ENCODE measurements around the gene GRIP2.

The GRIP2 gene

DNA sequence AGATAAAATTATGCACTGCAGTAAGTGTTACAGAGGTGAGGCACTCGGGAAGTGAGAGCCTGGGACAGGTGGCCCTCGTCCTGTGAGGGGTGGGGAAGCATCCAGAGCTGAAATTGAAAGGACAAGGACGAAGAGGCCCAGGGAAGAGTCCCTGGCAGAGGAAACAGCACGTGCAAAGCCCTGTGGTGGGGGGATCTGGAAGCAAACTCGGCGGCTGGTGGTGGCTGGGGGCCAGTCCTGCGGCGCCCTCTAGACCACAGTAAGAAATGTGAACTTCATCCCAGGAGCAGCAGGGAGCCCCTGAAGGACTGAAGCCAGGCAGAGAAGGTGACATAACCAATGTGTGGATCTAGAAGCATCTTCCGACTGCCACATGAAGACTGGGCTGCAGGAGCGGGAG lies 42.8 kb downstream of the GRIP2 start:
- Histone ChIP-seq H3K36me3 (ENCODE audit: insufficient read depth, low read depth, low read length) (no peaks in the 10 kb centered on the region), H3K27me3 (ENCODE audit: insufficient read depth, low read length) (no peaks in the 10 kb centered on the region), H3K4me1 (ENCODE audit: insufficient read depth, low read length) (no peaks in the 10 kb centered on the region), H3K27ac (ENCODE audit: low read length) (no peak overlapping the region), H3K4me3 (ENCODE audit: low read length) (no peak overlapping the region), H3K9me3 (ENCODE audit: insufficient read depth, low read depth, low read length) (peaks cover 5% of the 10 kb centered on the region; the same call in 1 of the 2 replicates), H3K9ac (ENCODE audit: low read depth, low read length) (no peak overlapping the region)

DNA sequence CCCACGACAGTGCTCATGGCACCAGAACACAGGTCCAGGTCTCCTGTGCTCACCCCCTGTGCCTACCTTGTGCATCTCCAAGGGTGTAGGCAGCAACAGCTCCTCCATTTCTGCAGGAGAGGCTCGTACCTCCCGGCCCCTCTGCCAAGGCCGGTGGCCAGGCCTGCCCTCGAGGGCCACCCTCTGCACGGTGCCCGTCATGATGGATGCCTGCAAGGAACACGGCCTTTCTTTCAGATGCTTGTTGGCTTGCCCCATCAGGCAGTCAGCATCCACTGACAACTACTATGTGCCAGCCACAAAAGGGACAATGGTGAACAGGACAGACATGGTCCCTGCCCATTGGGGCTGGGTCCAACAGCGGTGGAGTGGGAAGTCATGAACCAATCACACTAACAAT lies 43.8 kb downstream of the GRIP2 start:
- no peak overlapping the region for H3K4me3 ChIP-seq (ENCODE audit: low read length)
- no peak overlapping the region for H3K27ac ChIP-seq (ENCODE audit: low read length)
- no peaks in the 10 kb centered on the region for H3K9me3 ChIP-seq (ENCODE audit: insufficient read depth, low read depth, low read length)
- no peaks in the 10 kb centered on the region for H3K27me3 ChIP-seq (ENCODE audit: insufficient read depth, low read length)
- no peaks in the 10 kb centered on the region for H3K4me1 ChIP-seq (ENCODE audit: insufficient read depth, low read length)
- H3K36me3 ChIP-seq (ENCODE audit: insufficient read depth, low read depth, low read length), result no peaks in the 10 kb centered on the region
- no peak overlapping the region for H3K9ac ChIP-seq (ENCODE audit: low read depth, low read length)

DNA sequence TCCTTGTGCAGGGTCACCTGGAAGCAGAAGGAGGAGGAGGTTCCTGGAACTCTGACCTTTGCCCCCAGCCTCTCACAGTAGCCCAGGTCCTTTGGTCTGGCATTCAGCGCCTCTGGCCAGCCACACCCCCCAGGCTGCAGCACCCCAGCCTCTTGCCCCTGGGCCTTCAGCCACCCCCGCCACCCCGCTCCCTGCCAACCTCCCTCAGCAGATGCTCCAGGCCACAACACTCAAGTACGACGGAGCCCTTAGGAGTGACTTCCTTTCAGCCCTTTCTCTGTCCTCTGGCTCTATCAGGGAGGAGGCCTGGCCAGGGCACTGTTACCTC lies 45.2 kb downstream of the GRIP2 start:
- Histone ChIP-seq H3K27me3 (ENCODE audit: insufficient read depth, low read length) (no peaks in the 10 kb centered on the region), H3K9ac (ENCODE audit: low read depth, low read length) (no peak overlapping the region), H3K27ac (ENCODE audit: low read length) (no peak overlapping the region), H3K4me1 (ENCODE audit: insufficient read depth, low read length) (no peaks in the 10 kb centered on the region), H3K36me3 (ENCODE audit: insufficient read depth, low read depth, low read length) (no peaks in the 10 kb centered on the region), H3K4me3 (ENCODE audit: low read length) (no peak overlapping the region), H3K9me3 (ENCODE audit: insufficient read depth, low read depth, low read length) (no peaks in the 10 kb centered on the region)

DNA sequence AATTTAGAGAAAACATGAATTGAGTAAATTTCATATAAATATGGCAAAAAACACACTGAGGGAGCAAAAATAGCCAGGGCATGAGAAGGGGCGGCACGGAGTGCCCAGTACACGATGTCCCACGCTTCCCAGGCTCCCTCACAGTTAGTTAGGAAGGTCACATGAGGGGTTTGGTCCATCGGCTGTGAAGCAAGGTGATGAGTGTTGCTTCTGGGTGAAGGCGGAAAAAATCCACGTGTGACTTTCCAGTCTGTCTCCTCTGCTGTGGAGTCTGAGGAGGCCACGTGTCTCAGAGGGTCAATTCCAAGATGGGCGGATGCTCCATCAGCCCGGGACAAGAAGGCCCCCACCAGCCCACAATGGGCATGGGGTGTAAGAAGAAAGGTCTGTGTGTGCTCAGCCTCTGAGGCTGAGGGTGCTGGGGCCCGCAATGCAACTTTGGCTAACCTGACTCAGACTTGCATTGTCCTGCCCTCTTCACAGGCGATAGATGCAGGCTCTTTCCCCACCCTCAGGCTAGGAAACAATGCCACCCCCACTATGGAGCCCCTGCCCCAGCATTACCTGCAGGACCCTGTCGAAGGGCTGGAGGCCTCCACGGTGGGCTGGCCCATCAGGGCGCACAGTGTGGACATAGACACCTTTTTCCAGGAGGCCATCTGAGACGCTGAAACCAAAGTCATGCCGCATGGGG lies 45.7 kb downstream of the GRIP2 start:
- no peak overlapping the region for H3K9ac ChIP-seq (ENCODE audit: low read depth, low read length)
- peaks cover 3% of the 10 kb centered on the region; the same call in 1 of the 2 replicates for H3K36me3 ChIP-seq (ENCODE audit: insufficient read depth, low read depth, low read length)
- no peak overlapping the region for H3K27ac ChIP-seq (ENCODE audit: low read length)
- no peaks in the 10 kb centered on the region for H3K27me3 ChIP-seq (ENCODE audit: insufficient read depth, low read length)
- H3K4me3 ChIP-seq (ENCODE audit: low read length), result no peak overlapping the region
- H3K9me3 ChIP-seq (ENCODE audit: insufficient read depth, low read depth, low read length), result no peaks in the 10 kb centered on the region
- no peaks in the 10 kb centered on the region for H3K4me1 ChIP-seq (ENCODE audit: insufficient read depth, low read length)

DNA sequence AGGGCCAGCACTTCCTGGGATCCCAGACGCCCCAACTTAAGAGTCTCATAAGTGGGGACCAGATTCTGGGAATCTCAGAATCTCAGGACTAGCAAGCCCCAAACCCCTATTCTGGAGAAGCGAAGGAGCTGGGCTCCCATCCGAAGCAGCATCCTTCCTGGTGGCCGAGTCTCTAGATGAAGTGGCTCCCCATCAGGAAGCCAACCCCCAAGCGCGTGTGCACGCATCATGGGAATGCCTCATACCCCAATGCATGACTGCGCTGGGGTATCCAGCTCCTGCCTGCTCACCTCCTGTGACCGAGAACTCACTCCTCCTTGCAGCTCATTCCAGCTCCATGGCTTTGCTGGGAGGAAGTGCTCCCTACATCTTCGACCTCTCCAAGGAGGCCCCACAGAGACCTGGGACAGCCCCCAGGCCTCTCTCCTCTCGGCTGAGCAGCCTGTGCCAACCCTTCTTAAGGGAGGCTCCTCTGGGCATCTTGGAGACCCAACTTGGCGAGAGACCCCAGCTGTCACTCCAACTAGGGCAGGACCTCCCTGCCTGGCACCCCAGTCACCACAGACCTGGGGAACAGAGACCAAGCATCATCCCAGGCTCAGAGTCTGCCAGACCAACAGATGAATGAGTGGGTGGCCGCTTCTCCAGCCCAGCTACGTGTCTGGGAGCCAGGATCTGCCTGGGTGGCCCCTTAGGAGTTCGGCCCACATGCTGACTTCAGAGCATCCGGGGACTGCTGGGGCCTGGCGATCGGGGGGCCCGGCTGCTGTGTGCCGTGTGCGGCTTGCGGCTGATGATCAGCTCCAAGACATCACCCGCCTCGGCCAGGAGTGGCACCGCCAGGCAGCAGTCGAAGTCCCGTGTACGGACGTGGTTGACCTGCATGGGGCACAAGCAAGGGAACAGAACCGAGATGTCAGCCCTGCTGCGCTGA lies 46.9 kb downstream of the GRIP2 start:
- Histone ChIP-seq H3K4me1 (ENCODE audit: insufficient read depth, low read length) (no peaks in the 10 kb centered on the region), H3K36me3 (ENCODE audit: insufficient read depth, low read depth, low read length) (peaks cover 6% of the 10 kb centered on the region; the same call in 1 of the 2 replicates), H3K4me3 (ENCODE audit: low read length) (no peak overlapping the region), H3K27me3 (ENCODE audit: insufficient read depth, low read length) (no peaks in the 10 kb centered on the region), H3K9me3 (ENCODE audit: insufficient read depth, low read depth, low read length) (no peaks in the 10 kb centered on the region), H3K9ac (ENCODE audit: low read depth, low read length) (no peak overlapping the region), H3K27ac (ENCODE audit: low read length) (no peak overlapping the region)

DNA sequence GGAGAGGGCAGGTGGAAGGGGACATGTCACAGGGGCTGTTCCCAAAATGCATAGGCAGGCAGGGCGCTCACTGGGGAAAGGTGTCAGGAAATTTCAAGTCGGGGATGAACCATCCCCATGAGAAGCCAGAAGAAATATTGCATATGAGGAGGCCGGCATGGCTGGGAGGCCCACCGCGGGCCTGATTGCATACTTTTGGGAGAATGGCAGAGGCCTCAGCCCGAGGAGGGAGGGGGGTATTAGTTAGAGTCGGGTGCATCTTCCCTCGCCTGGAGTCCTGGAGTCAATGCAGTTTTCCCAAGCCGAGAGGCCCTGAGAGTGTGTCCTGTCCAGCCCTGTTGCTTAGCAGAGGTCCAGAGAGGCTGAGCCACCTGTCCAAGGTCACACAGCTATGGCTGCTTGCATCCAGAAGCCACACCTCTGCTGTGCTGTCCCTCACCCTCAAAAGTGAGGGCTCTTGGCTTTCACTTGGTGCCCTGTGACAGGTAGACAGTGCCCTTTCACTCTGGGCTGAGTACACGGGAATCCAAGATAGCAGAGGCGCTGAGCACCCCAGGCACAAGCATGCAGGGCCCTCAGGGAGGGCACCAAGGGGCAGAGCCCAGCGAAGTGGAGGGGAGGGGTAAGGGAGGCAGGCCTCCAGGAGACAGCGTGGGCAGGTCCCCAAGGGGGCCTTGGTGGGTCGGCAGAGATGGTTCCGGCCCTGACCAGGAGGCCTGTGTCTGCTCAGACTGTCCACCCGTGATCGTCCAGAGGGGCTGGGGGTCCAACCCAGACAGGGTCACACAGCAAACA lies 48.5 kb downstream of the GRIP2 start:
- Histone ChIP-seq H3K27me3 (ENCODE audit: insufficient read depth, low read length) (no peaks in the 10 kb centered on the region), H3K9ac (ENCODE audit: low read depth, low read length) (no peak overlapping the region), H3K4me3 (ENCODE audit: low read length) (no peak overlapping the region), H3K36me3 (ENCODE audit: insufficient read depth, low read depth, low read length) (peaks cover 22% of the 10 kb centered on the region; the same call in 1 of the 2 replicates), H3K4me1 (ENCODE audit: insufficient read depth, low read length) (no peaks in the 10 kb centered on the region), H3K9me3 (ENCODE audit: insufficient read depth, low read depth, low read length) (no peaks in the 10 kb centered on the region), H3K27ac (ENCODE audit: low read length) (no peak overlapping the region)

DNA sequence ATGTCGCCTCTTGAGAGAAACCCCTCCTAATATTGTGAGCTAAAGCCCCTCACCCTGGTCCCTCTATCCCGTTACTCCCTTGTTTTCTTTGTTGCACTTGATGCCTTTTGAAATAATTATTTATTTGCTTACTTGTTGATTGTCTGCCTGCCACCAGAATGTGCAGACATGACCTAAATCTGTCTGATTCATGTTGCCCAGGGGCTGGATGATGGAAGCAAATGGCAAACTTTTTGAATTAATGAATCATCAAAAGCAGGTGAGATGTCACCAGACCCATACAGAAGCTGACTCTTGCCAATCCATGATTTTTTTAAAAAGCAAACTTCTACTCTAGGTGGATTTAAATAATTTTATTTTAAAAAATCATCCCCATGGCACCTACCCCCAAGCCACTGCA lies 49.3 kb downstream of the GRIP2 start:
- Histone ChIP-seq H3K9ac (ENCODE audit: low read depth, low read length) (no peak overlapping the region), H3K27ac (ENCODE audit: low read length) (no peak overlapping the region)

DNA sequence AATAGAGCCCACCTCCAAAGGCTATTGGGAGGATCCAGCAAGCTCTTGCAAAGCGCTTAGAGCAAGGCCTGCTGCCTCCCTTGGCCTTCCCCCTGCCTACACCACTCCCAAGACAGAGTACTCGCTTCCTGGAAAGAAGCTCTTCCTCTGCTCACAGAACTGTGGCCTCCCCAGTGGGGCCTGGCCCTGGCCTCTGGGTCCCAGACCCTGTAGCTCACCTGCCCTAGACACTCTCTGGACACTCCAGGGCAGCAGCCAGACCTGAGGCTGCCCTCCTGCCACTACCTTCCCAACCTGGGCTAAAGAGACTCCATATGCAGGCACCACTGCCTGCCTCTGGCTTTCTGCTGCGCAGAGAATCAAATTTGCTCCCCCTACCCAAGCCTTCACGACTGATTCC lies 49.9 kb downstream of the GRIP2 start:
- H3K9me3 ChIP-seq (ENCODE audit: insufficient read depth, low read depth, low read length), result no peaks in the 10 kb centered on the region
- no peak overlapping the region for H3K4me3 ChIP-seq (ENCODE audit: low read length)
- no peaks in the 10 kb centered on the region for H3K4me1 ChIP-seq (ENCODE audit: insufficient read depth, low read length)
- no peak overlapping the region for H3K9ac ChIP-seq (ENCODE audit: low read depth, low read length)
- no peaks in the 10 kb centered on the region for H3K27me3 ChIP-seq (ENCODE audit: insufficient read depth, low read length)
- peaks cover 35% of the 10 kb centered on the region for H3K36me3 ChIP-seq (ENCODE audit: insufficient read depth, low read depth, low read length)
- no peak overlapping the region for H3K27ac ChIP-seq (ENCODE audit: low read length)

More for the DNA sequence above, 49.3 kb downstream of the GRIP2 start:
- H3K4me3 ChIP-seq (ENCODE audit: low read length), result no peak overlapping the region
- H3K27me3 ChIP-seq (ENCODE audit: insufficient read depth, low read length), result no peaks in the 10 kb centered on the region
- H3K9me3 ChIP-seq (ENCODE audit: insufficient read depth, low read depth, low read length), result no peaks in the 10 kb centered on the region
- H3K36me3 ChIP-seq (ENCODE audit: insufficient read depth, low read depth, low read length), result peaks cover 29% of the 10 kb centered on the region
- no peaks in the 10 kb centered on the region for H3K4me1 ChIP-seq (ENCODE audit: insufficient read depth, low read length)

DNA sequence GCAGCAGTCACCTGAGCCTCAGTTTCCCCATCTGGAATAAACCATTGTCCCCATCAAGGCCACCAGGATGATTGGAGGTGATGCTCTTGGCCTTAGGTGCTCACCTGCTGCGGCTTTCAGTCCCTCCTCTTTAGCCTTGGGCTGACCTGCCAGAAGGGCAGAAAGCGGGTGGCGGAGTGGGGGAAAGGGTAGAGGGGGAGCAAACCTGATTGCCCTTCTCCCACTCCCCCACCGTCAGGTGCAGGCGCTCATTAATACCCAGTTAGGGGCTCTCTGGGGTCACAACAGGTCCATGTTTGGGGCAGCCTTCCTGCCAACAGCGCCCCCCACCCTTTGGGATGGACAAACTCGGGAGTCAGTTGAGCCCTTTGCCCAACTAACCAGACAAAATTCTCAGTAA lies 50.5 kb downstream of the GRIP2 start:
- no peaks in the 10 kb centered on the region for H3K9me3 ChIP-seq (ENCODE audit: insufficient read depth, low read depth, low read length)
- no peaks in the 10 kb centered on the region for H3K4me1 ChIP-seq (ENCODE audit: insufficient read depth, low read length)
- H3K36me3 ChIP-seq (ENCODE audit: insufficient read depth, low read depth, low read length), result peaks cover 41% of the 10 kb centered on the region
- H3K27ac ChIP-seq (ENCODE audit: low read length), result no peak overlapping the region
- H3K27me3 ChIP-seq (ENCODE audit: insufficient read depth, low read length), result no peaks in the 10 kb centered on the region
- H3K9ac ChIP-seq (ENCODE audit: low read depth, low read length), result no peak overlapping the region
- no peak overlapping the region for H3K4me3 ChIP-seq (ENCODE audit: low read length)

DNA sequence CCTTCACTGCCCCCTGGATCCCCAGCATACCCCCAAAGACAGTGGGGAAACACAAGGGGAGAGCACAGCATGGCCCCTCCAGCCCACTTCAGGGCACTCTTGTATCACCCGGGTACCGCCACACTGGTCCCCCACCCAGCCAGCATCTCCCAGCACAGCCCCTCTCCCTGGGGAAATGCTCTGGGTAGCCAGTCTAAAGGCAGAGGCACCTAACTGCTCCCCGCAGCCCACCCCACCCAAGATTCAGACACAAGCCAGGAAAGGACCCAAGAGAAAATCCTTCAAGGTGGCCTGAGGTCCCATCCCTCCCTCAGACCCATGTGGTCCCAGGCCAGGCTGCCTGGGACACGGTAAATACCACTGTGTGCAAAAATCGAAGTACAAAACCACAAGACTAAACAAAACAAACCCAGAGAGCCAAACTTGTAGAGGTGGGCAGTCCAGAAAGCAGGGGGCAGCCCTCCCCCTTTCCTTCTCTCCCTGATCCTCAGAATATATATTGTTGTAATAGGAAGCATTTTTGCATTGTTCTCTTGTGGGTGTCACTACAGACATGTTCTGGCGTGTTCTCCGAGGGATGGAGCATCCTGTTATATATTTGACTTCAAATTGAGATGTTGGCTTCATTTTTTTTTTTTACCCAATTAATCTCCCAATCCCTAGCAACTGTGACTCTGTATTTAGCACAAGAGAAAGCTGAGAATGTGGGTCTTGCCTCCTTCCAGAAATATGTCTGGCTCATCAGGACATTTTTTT lies 51.7 kb downstream of the GRIP2 start:
- no peaks in the 10 kb centered on the region for H3K4me1 ChIP-seq (ENCODE audit: insufficient read depth, low read length)
- no peak overlapping the region for H3K4me3 ChIP-seq (ENCODE audit: low read length)
- no peak overlapping the region for H3K9ac ChIP-seq (ENCODE audit: low read depth, low read length)
- no peak overlapping the region for H3K27ac ChIP-seq (ENCODE audit: low read length)
- no peaks in the 10 kb centered on the region for H3K27me3 ChIP-seq (ENCODE audit: insufficient read depth, low read length)
- peaks cover 52% of the 10 kb centered on the region for H3K36me3 ChIP-seq (ENCODE audit: insufficient read depth, low read depth, low read length)
- H3K9me3 ChIP-seq (ENCODE audit: insufficient read depth, low read depth, low read length), result no peaks in the 10 kb centered on the region

DNA sequence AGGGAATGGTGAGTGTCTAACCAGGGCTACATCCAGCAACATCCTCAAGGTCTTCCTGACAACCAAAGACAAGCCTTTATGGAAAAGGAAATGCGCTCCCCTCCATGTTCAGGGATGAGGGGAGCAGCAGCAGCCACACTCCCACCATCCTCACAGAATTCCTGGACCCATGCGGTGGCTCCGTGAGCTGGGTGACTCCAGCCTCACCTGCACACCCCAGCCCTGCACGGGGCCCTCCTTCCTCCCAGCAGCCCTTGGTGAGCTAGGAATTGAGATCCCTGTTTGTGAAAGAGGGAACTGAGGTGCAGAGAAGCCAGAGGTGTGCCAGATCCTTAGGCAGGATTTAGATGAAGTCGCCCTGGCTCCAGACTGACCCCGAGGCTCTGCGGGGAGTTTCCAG lies 52.3 kb downstream of the GRIP2 start:
- H3K9ac ChIP-seq (ENCODE audit: low read depth, low read length), result no peak overlapping the region
- no peaks in the 10 kb centered on the region for H3K27me3 ChIP-seq (ENCODE audit: insufficient read depth, low read length)
- H3K4me1 ChIP-seq (ENCODE audit: insufficient read depth, low read length), result no peaks in the 10 kb centered on the region
- H3K36me3 ChIP-seq (ENCODE audit: insufficient read depth, low read depth, low read length), result peaks cover 59% of the 10 kb centered on the region
- no peak overlapping the region for H3K4me3 ChIP-seq (ENCODE audit: low read length)
- H3K9me3 ChIP-seq (ENCODE audit: insufficient read depth, low read depth, low read length), result no peaks in the 10 kb centered on the region
- no peak overlapping the region for H3K27ac ChIP-seq (ENCODE audit: low read length)
